Transverse colon (tissue), 4 donors: ENCODE data around the gene PLEKHH2. TPM values are rescaled to one million over a fixed set of nuclear protein-coding genes. Genes with fewer than 3 reads are reported as not detected.

Experiments
- DNase-seq: peaks from one replicate; pipeline ENCODE4 v3.0.0-alpha.2; 2019
- H3K27ac ChIP-seq, 4 donors: fragments of 200-600 bp; sonication (generic); 2 replicates each; pipeline ENCODE4 v1.5.1; 2016 to 2018; ENCODE audit warnings: inconsistent platforms in 4 of 4
- H3K27me3 ChIP-seq: fragments of 200-600 bp; sonication (generic); 2 replicates; pipeline ENCODE4 v1.5.1; 2017; ENCODE audit warnings: inconsistent platforms
- H3K36me3 ChIP-seq, 4 donors: fragments of 200-600 bp; sonication (generic); 2 replicates each; pipeline ENCODE4 v1.5.1; 2017 to 2019; ENCODE audit warnings: inconsistent platforms in 4 of 4
- H3K4me1 ChIP-seq, 4 donors: fragments of 200-600 bp; sonication (generic); 2 replicates each; pipeline ENCODE4 v1.5.1; 2017 to 2020; ENCODE audit warnings: inconsistent platforms in 4 of 4
- H3K4me3 ChIP-seq, 4 donors: fragments of 200-600 bp; sonication (generic); 1 replicate in 1 of 4; 2 replicates in 3 of 4; pipeline versions ENCODE4 v1.5.1 to v1.6.1; 2017 to 2019; ENCODE audit warnings: inconsistent platforms in 4 of 4
- H3K9me3 ChIP-seq, 2 donors: fragments of 200-600 bp; sonication (generic); 2 replicates each; pipeline ENCODE4 v1.5.1; 2017 to 2019; ENCODE audit warnings: inconsistent platforms in 2 of 2
- EP300 ChIP-seq: sonication (generic); formaldehyde crosslinking; IDR thresholded peaks from one replicate; pipeline ENCODE4 v1.6.1; 2017; ENCODE audit warnings: antibody characterized with exemption, low read depth
- POLR2A ChIP-seq: fragments of 450-650 bp; IDR thresholded peaks from one replicate; pipeline ENCODE4 v1.6.1; 2016; ENCODE audit warnings: antibody characterized with exemption, mild to moderate bottlenecking, moderate library complexity
- POLR2AphosphoS5 ChIP-seq, 3 donors: sonication (generic); formaldehyde crosslinking; IDR thresholded peaks; one replicate each; pipeline ENCODE4 v1.6.1; 2016; ENCODE audit warnings: antibody characterized with exemption in 3 of 3
- WGBS, 2 donors: methylation state at CpG; one replicate each; pipeline ENCODE4 v1.1.5; 2018; ENCODE audit warnings: low coverage in 1 of 2; 5-methylcytosine and 5-hydroxymethylcytosine counted together
- in situ Hi-C, 4 donors: fragments of 200-750 bp; cut with MboI; loops; one replicate each; pipeline versions ENCODE4 v1.15.0 to v1.15.1; 2017; ENCODE audit warnings: low sequenced_read_pairs in 3 of 4, low pct_ligation_motif_present in 1 of 4, low pct_unique_long_range_greater_than_20kb in 1 of 4
- intact Hi-C: fragments of 100-400 bp; cut with DNase I; formaldehyde crosslinking; loops from one replicate; pipeline ENCODE4 v1.15.1; 2023; ENCODE audit warnings: low total_unique reads
- total RNA-seq, 4 donors: library from RNA; depleted of rRNA; stranded (reverse); fragments of >200 nt; gene quantifications; one replicate each; pipeline ENCODE4 v1.1.0, GENCODE V29; 2016
- TF ChIP-seq, protein P1 (sequence below), 5 experiments: fragments of 200-600 bp in 3 of 5; fragments of 450-650 bp in 2 of 5; sonication (generic) in 3 of 5; IDR thresholded peaks; 1 replicate in 2 of 5; 2 replicates in 3 of 5; pipeline ENCODE4 v1.5.1; 2016 to 2017; ENCODE audit warnings: antibody characterized with exemption in 5 of 5, inconsistent platforms in 3 of 5, mild to moderate bottlenecking in 2 of 5, moderate library complexity in 1 of 5

The PLEKHH2 gene
- total RNA-seq, 4 donors from 2014 or later: 7.2 to 32.4 (median 12.3) TPM

DNA sequence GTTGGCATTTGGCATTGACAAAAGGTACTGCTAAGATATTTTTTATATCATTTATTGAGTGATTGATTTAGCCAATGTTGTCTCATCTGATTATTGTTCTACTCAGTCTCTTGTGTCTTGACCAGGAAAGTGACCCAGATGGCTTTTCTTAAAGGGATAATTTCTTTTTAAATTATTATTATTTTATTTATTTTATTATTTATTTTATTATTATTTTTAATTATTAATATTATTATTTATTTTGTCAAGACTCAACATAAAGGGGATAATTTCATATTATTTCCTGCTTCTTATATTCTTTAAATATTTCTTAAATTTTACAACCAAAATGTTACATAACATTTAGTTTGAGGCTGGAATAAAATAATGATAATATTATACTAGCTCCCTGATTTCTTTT lies 163.8 kb downstream of the PLEKHH2 start:
- intact Hi-C loops: no loop called here
- no peaks in the 10 kb centered on the region for H3K9me3 ChIP-seq
- no peaks in the 10 kb centered on the region for H3K27me3 ChIP-seq
- no peaks in the 10 kb centered on the region for H3K4me1 ChIP-seq
- no peak overlapping the region for H3K27ac ChIP-seq
- TF ChIP-seq POLR2AphosphoS5 (IDR thresholded peaks at IDR 0.05): no peak
- no peak for TF ChIP-seq POLR2A
- TF ChIP-seq, protein P1, sequence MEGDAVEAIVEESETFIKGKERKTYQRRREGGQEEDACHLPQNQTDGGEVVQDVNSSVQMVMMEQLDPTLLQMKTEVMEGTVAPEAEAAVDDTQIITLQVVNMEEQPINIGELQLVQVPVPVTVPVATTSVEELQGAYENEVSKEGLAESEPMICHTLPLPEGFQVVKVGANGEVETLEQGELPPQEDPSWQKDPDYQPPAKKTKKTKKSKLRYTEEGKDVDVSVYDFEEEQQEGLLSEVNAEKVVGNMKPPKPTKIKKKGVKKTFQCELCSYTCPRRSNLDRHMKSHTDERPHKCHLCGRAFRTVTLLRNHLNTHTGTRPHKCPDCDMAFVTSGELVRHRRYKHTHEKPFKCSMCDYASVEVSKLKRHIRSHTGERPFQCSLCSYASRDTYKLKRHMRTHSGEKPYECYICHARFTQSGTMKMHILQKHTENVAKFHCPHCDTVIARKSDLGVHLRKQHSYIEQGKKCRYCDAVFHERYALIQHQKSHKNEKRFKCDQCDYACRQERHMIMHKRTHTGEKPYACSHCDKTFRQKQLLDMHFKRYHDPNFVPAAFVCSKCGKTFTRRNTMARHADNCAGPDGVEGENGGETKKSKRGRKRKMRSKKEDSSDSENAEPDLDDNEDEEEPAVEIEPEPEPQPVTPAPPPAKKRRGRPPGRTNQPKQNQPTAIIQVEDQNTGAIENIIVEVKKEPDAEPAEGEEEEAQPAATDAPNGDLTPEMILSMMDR (IDR thresholded peaks at IDR 0.05): no peak
- no peak for TF ChIP-seq EP300
- DNase-seq: no peak
- H3K4me3 ChIP-seq: no peak overlapping the region
- in situ Hi-C loops: no loop called here
- H3K36me3 ChIP-seq: peaks cover 0 to 9% (median 1%) of the 10 kb centered on the region in 4 donors

GRCh38 chr2:43802135-43802534 lies 165.1 kb downstream of the PLEKHH2 start:
- Histone ChIP-seq H3K27me3 (no peaks in the 10 kb centered on the region), H3K9me3 (no peaks in the 10 kb centered on the region), H3K4me1 (peaks cover 0 to 3% (median 0%) of the 10 kb centered on the region in 4 donors), H3K36me3 (peaks cover 0 to 9% (median 1%) of the 10 kb centered on the region in 4 donors), H3K27ac (no peak overlapping the region), H3K4me3 (no peak overlapping the region)
- TF ChIP-seq EP300: no peak
- TF ChIP-seq, protein P1 (IDR thresholded peaks at IDR 0.05): no peak
- TF ChIP-seq POLR2AphosphoS5 (IDR thresholded peaks at IDR 0.05): no peak
- TF ChIP-seq POLR2A: no peak
- DNase-seq: no peak
- intact Hi-C loops (no loop called here), in situ Hi-C loops (no loop called here)
- 89 to 97% methylated on average over 2 of the region's 2 CpGs for WGBS, 2 donors

GRCh38 chr2:43803113-43803512 lies 166.1 kb downstream of the PLEKHH2 start:
- no peak overlapping the region for H3K27ac ChIP-seq
- intact Hi-C loops: no loop called here

GRCh38 chr2:43806719-43807031 lies 169.6 kb downstream of the PLEKHH2 start:
- peaks cover 0 to 9% (median 1%) of the 10 kb centered on the region in 4 donors for H3K36me3 ChIP-seq
- TF ChIP-seq EP300 (no peak), POLR2AphosphoS5 (IDR thresholded peaks at IDR 0.05) (no peak), POLR2A (no peak)
- TF ChIP-seq, protein P1 (IDR thresholded peaks at IDR 0.05): no peak
- WGBS, 2 donors: 78 to 88% methylated on average over 2 of the region's 2 CpGs

More at GRCh38 chr2:43803113-43803512, 166.1 kb downstream of the PLEKHH2 start:
- no peaks in the 10 kb centered on the region for H3K27me3 ChIP-seq
- no peak overlapping the region for H3K4me3 ChIP-seq
- DNase-seq: no peak
- H3K36me3 ChIP-seq: peaks cover 0 to 9% (median 1%) of the 10 kb centered on the region in 4 donors
- TF ChIP-seq, protein P1 (IDR thresholded peaks at IDR 0.05): no peak
- peaks cover 0 to 4% (median 1%) of the 10 kb centered on the region in 4 donors for H3K4me1 ChIP-seq
- 77 to 83% methylated on average over 1 of the region's 1 CpG for WGBS, 2 donors
- H3K9me3 ChIP-seq: no peaks in the 10 kb centered on the region
- in situ Hi-C loops: no loop called here

More at GRCh38 chr2:43806719-43807031, 169.6 kb downstream of the PLEKHH2 start:
- in situ Hi-C loops (no loop called here), intact Hi-C loops (no loop called here)
- Histone ChIP-seq H3K9me3 (no peaks in the 10 kb centered on the region), H3K4me3 (no peak overlapping the region), H3K4me1 (peaks cover 0 to 11% (median 1%) of the 10 kb centered on the region in 4 donors), H3K27ac (no peak overlapping the region), H3K27me3 (no peaks in the 10 kb centered on the region)
- DNase-seq: no peak
